ENCODE measurements around the gene SLC9A8.

GRCh38 chr20:49795135-49795424 is 17.5 kb upstream of the SLC9A8 start:
- TF ChIP-seq POLR2A (IDR thresholded peaks at IDR 0.05; ENCODE audit: low read length) (no peak), GATA1 (IDR thresholded peaks at IDR 0.05; ENCODE audit: low read depth, low read length) (no peak)

Measured in erythroblast (primary cell).